ENCODE data around the gene TRIP13. TPM values are rescaled to one million over a fixed set of nuclear protein-coding genes. Genes with fewer than 3 reads are reported as not detected.
"Not testable (repeated sequence)": the region's sequence is repeated elsewhere in the genome, so short reads cannot be mapped to it uniquely, and the experiment has no call there.

Gene TRIP13
- total and polyA plus RNA-seq, 4 experiments from 2014 or later = 0.39 to 1.0 (median 0.69) TPM; not detected in 1

DNA sequence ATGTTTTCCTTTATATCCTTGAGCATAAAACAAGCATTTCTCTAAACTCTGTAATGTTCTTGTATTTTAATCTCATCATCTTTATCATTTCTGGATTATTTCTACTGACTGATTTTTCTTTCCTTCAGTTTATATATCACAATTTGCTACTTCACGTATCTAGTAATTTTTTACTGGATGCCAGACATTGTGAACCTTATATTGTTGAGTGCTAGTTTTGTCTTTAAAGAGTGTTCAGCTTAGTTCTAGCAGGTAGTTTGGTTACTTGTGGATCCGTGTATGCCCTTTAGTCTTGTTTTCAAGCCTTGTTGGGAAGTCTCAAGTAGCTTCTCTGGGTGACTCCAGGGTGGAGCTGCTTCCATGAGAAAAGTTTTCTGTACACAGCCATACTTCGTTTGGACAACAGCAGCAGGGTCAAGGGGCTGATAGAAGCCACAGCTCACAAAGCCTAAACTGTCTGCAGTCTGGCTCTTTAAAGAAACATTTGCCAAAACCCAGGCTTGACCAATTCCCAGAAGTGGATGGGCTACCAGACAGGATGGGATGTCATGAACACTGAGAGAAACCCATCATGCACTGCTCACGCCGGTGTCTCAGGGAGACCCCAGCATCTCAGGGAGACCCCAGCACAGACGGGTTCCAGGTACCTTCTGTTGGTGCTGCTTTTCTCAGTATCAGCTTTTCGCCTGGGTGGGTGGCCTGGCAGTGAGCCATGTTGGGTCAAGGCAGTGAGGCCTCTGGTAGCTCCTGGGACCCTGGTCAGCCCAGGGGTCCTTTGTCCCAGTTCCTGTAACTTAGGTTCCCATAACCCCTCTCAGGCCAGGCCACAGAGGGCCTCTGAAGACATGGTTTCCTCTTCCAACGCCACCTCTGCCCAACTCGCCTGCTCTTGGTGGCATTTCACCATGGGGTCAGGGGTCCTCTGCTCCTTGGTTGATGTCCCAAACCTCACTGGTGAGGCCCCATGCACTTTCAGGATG, 29.1 kb downstream of the TRIP13 start:
- intact Hi-C loops (cut with micrococcal nuclease) = loop anchor here (2.0 kb wide), 1 partner anchor 87 kb away; the partner anchor contains the start of gene NKD2
- ChIA-PET POLR2A (ENCODE audit: partially characterized antibody) (no interaction called here), CTCF (ENCODE audit: partially characterized antibody) (interaction anchor here (1.2 to 1.6 kb wide), 3 partner anchors 83 to 219 kb away, joined by 3 to 5 read pairs (median 3); no protein-coding TSS in a partner anchor)
- H3K4me3 Mint-ChIP-seq = no peak overlapping the region
- H3K36me3 ChIP-seq (ENCODE audit: insufficient read depth, low read length) = no peaks in the 10 kb centered on the region
- no peaks in the 10 kb centered on the region for H3K36me3 Mint-ChIP-seq
- H3K27ac ChIP-seq (ENCODE audit: low read depth, low read length) = no peak overlapping the region
- peaks cover 0 to 2% (median 0%) of the 10 kb centered on the region in 4 donors for H3K4me1 Mint-ChIP-seq
- H3K27me3 Mint-ChIP-seq = peaks cover 7 to 19% of the 10 kb centered on the region in 2 donors
- no peaks in the 10 kb centered on the region for H3K9me3 ChIP-seq (ENCODE audit: control insufficient read depth in 1 of 2, low read length in 2 of 2)
- DNase-seq = no peak
- no peak overlapping the region for H3K27ac Mint-ChIP-seq
- peaks cover 4% of the 10 kb centered on the region for H3K27me3 ChIP-seq (ENCODE audit: insufficient read depth, low read length)
- H3K4me3 ChIP-seq (ENCODE audit: low read length in 2 of 2) = no peak overlapping the region
- no peaks in the 10 kb centered on the region for H3K4me1 ChIP-seq (ENCODE audit: insufficient read depth, low read length)
- H3K9me3 Mint-ChIP-seq = peaks cover 0 to 1% (median 0%) of the 10 kb centered on the region in 8 donors

DNA sequence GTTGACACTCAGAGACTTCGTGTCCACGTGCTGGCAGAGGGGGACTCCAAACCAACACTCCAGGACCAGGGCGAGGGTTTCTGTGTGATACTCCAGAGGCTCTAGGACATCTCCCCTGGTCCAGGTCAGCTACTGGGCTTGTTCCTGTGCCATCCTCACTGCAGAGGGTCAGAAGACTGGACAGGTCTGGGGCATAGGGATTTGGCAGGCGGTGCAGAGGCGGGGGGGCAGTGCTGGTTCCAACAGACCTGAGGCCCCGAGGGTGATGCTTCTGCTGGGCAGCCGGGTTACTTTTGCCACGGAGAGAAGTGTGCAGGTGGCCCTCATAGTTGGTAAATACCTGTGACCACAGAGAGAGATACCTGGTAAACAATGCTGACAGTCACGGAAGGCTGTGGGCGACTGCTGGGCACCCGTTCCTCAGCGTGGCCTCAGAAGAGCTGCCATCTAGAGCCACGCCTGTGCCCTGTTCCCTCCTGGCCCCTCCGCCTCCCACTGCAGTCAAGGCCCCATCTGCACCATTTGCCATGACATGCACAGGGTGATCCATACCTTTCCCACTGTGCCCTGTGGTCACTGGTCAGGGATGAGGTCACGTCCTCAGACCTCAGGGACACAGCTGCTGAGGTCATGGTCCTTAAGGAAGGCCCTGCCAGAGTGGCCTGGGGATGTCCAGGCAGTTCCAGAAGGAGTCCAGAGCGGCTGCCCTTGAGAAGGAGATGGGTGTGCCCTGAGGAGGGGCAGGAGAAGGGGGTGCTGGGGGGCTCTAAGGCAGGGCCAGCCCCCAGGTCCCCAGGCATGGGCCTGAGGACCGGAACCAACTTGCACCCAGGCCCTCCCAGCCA, 30.0 kb downstream of the TRIP13 start:
- H3K27ac ChIP-seq (ENCODE audit: low read depth, low read length) = no peak overlapping the region
- H3K27me3 ChIP-seq (ENCODE audit: insufficient read depth, low read length) = peaks cover 4% of the 10 kb centered on the region
- intact Hi-C loops (cut with micrococcal nuclease) = loop anchor here (2.0 kb wide), 1 partner anchor 86 kb away; the partner anchor contains the start of gene NKD2
- H3K9me3 Mint-ChIP-seq = peaks cover 0 to 1% (median 0%) of the 10 kb centered on the region in 8 donors
- ChIA-PET CTCF (ENCODE audit: partially characterized antibody) (interaction anchor here (1.1 to 1.4 kb wide), 3 partner anchors 89 to 218 kb away, joined by 3 to 5 read pairs (median 3); no protein-coding TSS in a partner anchor), POLR2A (ENCODE audit: partially characterized antibody) (no interaction called here)
- H3K27me3 Mint-ChIP-seq = peaks cover 11 to 22% of the 10 kb centered on the region in 2 donors
- DNase-seq = no peak
- H3K4me1 ChIP-seq (ENCODE audit: insufficient read depth, low read length) = no peaks in the 10 kb centered on the region
- H3K36me3 Mint-ChIP-seq = no peaks in the 10 kb centered on the region
- no peaks in the 10 kb centered on the region for H3K36me3 ChIP-seq (ENCODE audit: insufficient read depth, low read length)
- no peak overlapping the region for H3K27ac Mint-ChIP-seq
- no peak overlapping the region for H3K4me3 ChIP-seq (ENCODE audit: low read length in 2 of 2)
- no peaks in the 10 kb centered on the region for H3K9me3 ChIP-seq (ENCODE audit: control insufficient read depth in 1 of 2, low read length in 2 of 2)
- H3K4me3 Mint-ChIP-seq = no peak overlapping the region
- peaks cover 0 to 5% (median 2%) of the 10 kb centered on the region in 4 donors for H3K4me1 Mint-ChIP-seq

DNA sequence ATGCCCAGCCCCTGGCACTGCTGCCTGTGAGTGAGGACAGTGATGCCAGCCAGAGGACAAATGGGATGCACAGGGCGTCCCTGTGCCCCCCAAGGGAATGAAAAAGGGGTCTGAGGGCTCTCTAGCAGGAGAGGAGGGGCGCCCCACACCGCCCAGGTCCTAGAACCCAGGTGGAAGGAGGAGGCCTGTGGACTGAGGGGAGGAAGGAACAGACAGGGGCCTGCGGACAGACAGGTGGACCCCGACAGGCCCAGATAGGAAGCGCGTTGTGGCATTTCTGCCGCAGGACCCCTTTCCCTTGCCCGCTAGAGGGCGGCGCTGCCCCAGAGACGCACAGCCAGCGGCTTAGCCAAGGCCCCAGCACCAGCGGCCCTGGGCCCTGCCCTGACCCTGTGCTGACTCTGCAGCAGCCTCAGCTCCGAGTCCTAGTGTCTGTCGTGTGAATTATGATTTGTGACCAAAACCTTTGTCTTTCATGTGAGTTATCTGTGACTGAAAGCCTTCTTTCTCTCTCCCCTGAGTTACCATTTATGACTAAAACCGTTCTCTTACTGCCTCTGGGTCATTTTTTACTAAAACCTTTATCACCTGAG, 30.7 kb downstream of the TRIP13 start:
- H3K27ac Mint-ChIP-seq = peak overlapping the region in 1 of 7 donors; percentile 24
- no peaks in the 10 kb centered on the region for H3K9me3 ChIP-seq (ENCODE audit: control insufficient read depth in 1 of 2, low read length in 2 of 2)
- peaks cover 0 to 5% (median 2%) of the 10 kb centered on the region in 4 donors for H3K4me1 Mint-ChIP-seq
- H3K27me3 Mint-ChIP-seq = peaks cover 15 to 26% of the 10 kb centered on the region in 2 donors
- DNase-seq = peak in 4 of 5 donors; percentile 47 to 61 (median 58)
- H3K4me3 Mint-ChIP-seq = no peak overlapping the region
- ChIA-PET CTCF (ENCODE audit: partially characterized antibody) (interaction anchor here (0.8 to 2.2 kb wide), 12 partner anchors 8 to 252 kb away, joined by 3 to 45 read pairs (median 3); no protein-coding TSS in a partner anchor), POLR2A (ENCODE audit: partially characterized antibody) (no interaction called here)
- H3K27me3 ChIP-seq (ENCODE audit: insufficient read depth, low read length) = peaks cover 4% of the 10 kb centered on the region
- H3K4me3 ChIP-seq (ENCODE audit: low read length in 2 of 2) = no peak overlapping the region
- no peaks in the 10 kb centered on the region for H3K36me3 ChIP-seq (ENCODE audit: insufficient read depth, low read length)
- intact Hi-C loops (cut with micrococcal nuclease) = loop anchor here (2.0 kb wide), 1 partner anchor 85 kb away; the partner anchor contains the start of gene NKD2
- peaks cover 0 to 1% (median 0%) of the 10 kb centered on the region in 8 donors for H3K9me3 Mint-ChIP-seq
- no peaks in the 10 kb centered on the region for H3K4me1 ChIP-seq (ENCODE audit: insufficient read depth, low read length)
- no peak overlapping the region for H3K27ac ChIP-seq (ENCODE audit: low read depth, low read length)
- no peaks in the 10 kb centered on the region for H3K36me3 Mint-ChIP-seq

DNA sequence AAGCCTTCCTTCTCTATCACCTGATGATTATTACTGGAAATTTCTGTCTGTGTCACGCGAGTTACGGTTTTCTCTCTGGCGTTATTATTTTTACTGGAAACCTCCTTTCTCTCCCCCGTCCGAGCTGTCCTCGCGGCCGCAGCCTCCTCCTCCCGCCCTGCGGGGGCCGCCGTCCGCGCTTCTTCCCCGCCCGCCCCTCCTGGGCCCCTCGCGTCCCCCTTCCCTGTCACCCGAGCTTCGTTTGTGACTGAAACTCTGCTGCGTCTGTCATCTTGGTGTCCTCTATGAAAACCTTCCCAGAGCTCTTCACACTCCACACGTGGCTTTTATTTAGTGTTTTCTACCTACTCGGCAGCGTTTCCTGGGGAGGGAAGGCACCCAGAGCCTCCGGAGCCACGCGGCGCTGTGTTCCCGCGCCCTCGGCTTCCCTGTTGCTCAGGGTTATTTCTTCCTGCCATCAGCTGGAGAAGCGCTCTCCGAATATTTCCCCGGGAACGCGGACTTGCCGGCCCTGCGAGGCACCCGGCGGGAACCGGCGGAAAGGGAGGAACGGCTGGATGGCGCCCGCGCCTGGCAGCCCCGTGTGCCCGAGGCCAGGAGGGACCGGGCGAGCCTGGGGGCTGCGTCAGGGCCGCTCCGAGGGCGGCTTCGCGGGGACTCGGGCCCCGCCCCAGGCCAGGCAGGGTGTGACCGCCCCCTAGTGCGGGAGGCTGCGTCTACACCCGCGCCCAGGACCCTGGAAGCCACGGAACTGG, 33.9 kb downstream of the TRIP13 start:
- no peaks in the 10 kb centered on the region for H3K9me3 ChIP-seq (ENCODE audit: control insufficient read depth in 1 of 2, low read length in 2 of 2)
- H3K4me1 ChIP-seq (ENCODE audit: insufficient read depth, low read length) = no peaks in the 10 kb centered on the region
- intact Hi-C loops (cut with micrococcal nuclease) = no loop called here
- H3K36me3 Mint-ChIP-seq = no peaks in the 10 kb centered on the region
- H3K4me3 Mint-ChIP-seq = peak overlapping the region in 4 of 8 donors; percentile 8 to 55 (median 20)
- POLR2A ChIA-PET (ENCODE audit: partially characterized antibody) = no interaction called here
- H3K36me3 ChIP-seq (ENCODE audit: insufficient read depth, low read length) = no peaks in the 10 kb centered on the region
- CTCF ChIA-PET (ENCODE audit: partially characterized antibody) = no interaction called here
- peaks cover 0 to 5% (median 2%) of the 10 kb centered on the region in 4 donors for H3K4me1 Mint-ChIP-seq
- peak overlapping the region in 1 of 7 donors; percentile 0 for H3K27ac Mint-ChIP-seq
- no peak overlapping the region for H3K27ac ChIP-seq (ENCODE audit: low read depth, low read length)
- peak in 2 of 5 donors; percentile 16 to 21 for DNase-seq
- H3K27me3 Mint-ChIP-seq = peaks cover 26% of the 10 kb centered on the region in 2 donors
- peaks cover 0 to 1% (median 0%) of the 10 kb centered on the region in 8 donors for H3K9me3 Mint-ChIP-seq
- no peak overlapping the region for H3K4me3 ChIP-seq (ENCODE audit: low read length in 2 of 2)
- H3K27me3 ChIP-seq (ENCODE audit: insufficient read depth, low read length) = peaks cover 4% of the 10 kb centered on the region

GRCh38 chr5:927172-928015, 34.7 kb downstream of the TRIP13 start:
- no peaks in the 10 kb centered on the region for H3K36me3 ChIP-seq (ENCODE audit: insufficient read depth, low read length)
- H3K9me3 ChIP-seq (ENCODE audit: control insufficient read depth in 1 of 2, low read length in 2 of 2) = no peaks in the 10 kb centered on the region
- Mint-ChIP-seq H3K27ac (peak overlapping the region in 1 of 7 donors; percentile 69), H3K4me3 (peak overlapping the region in 4 of 8 donors; percentile 11 to 61 (median 30)), H3K9me3 (no peaks in the 10 kb centered on the region), H3K27me3 (peaks cover 26% of the 10 kb centered on the region in 2 donors), H3K36me3 (no peaks in the 10 kb centered on the region), H3K4me1 (peaks cover 0 to 5% (median 2%) of the 10 kb centered on the region in 4 donors)
- CTCF ChIA-PET (ENCODE audit: partially characterized antibody) = no interaction called here
- intact Hi-C loops (cut with micrococcal nuclease) = no loop called here
- no peaks in the 10 kb centered on the region for H3K4me1 ChIP-seq (ENCODE audit: insufficient read depth, low read length)
- H3K27ac ChIP-seq (ENCODE audit: low read depth, low read length) = no peak overlapping the region
- POLR2A ChIA-PET (ENCODE audit: partially characterized antibody) = no interaction called here
- no peak overlapping the region for H3K4me3 ChIP-seq (ENCODE audit: low read length in 2 of 2)
- DNase-seq = no peak
- peaks cover 4% of the 10 kb centered on the region for H3K27me3 ChIP-seq (ENCODE audit: insufficient read depth, low read length)

DNA sequence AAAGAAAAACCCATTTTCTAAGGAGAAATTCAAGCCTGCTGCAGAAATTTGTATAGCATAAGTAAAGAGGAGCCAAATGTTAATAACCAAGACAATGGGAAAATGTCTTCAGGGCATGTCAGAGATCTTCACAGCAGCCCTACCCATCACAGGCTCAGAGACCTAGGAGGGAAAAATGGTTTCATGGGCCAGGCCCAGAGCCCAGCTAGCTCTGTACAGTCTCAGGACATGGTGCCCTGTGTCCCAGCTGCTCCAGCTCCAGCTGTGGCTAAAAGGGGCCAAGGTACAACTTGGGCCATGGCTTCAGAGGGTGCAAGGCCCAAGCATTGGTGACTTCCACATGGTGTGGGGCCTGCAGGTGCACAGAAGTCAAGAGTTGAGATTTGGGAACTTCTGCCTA, 36.5 kb downstream of the TRIP13 start:
- intact Hi-C loops (cut with micrococcal nuclease); H3K4me3 ChIP-seq (ENCODE audit: low read length in 2 of 2); POLR2A ChIA-PET (ENCODE audit: partially characterized antibody); H3K27ac ChIP-seq (ENCODE audit: low read depth, low read length); H3K9me3 Mint-ChIP-seq; DNase-seq; H3K4me1 Mint-ChIP-seq; H3K36me3 Mint-ChIP-seq; CTCF ChIA-PET (ENCODE audit: partially characterized antibody); H3K27ac Mint-ChIP-seq; H3K9me3 ChIP-seq (ENCODE audit: control insufficient read depth in 1 of 2, low read length in 2 of 2); H3K4me3 Mint-ChIP-seq; H3K4me1 ChIP-seq (ENCODE audit: insufficient read depth, low read length); H3K27me3 ChIP-seq (ENCODE audit: insufficient read depth, low read length); H3K36me3 ChIP-seq (ENCODE audit: insufficient read depth, low read length): not testable (repeated sequence)
- peaks cover 23 to 26% of the 10 kb centered on the region in 2 donors for H3K27me3 Mint-ChIP-seq
